Measurements from ENCODE around the gene KCNK15. TPM values are rescaled to one million over a fixed set of nuclear protein-coding genes. Genes with fewer than 3 reads are reported as not detected.

KCNK15 gene
- total RNA-seq, 1 donor = under 0.01 TPM

DNA sequence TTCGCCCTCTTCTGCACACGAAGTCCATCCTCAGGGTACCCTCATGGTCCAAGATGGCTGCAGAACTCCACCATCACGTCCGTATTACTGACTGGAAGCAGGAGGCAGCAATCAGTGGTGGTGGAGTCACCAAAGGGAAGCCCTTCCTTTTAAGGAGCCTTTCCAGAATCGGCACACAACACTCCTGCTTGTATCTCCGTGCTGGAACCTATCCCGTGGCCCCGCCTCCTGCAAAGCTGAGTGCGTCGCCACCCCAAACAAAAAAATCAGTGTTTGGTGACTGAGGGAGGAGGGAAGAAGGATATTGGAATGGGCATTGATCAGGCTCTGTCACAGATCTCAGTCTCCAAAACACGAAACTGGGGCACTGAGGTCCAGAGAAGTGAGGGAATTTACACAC is 36.3 kb upstream of the KCNK15 start:
- Histone ChIP-seq H3K27me3 (ENCODE audit: insufficient read depth, low read length) (no peaks in the 10 kb centered on the region), H3K9me3 (ENCODE audit: low read depth, low read length) (no peaks in the 10 kb centered on the region), H3K4me1 (ENCODE audit: insufficient read depth, low read length) (peaks cover under 1% of the 10 kb centered on the region), H3K4me3 (ENCODE audit: low read length) (no peak overlapping the region)

DNA sequence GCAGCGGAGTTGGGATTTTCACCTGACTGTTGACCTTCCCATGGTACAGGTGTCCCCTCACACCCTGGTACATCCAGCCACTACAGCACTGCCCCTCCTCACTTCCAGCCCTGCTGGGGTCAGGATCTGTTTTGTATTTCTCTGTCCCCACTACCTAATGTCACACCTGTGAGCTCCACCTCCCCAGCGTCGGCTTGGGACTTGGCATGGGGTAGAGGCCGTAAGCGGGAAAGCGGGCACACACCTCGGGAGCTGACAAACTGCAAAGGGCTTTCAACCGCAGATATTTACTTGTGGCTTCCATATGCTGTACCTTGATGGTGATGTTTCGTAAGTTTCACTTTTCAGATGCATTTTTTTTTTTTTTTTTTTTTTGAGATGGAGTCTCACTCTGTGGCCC is 35.9 kb upstream of the KCNK15 start:
- no peak overlapping the region for H3K4me3 ChIP-seq (ENCODE audit: low read length)
- H3K4me1 ChIP-seq (ENCODE audit: insufficient read depth, low read length) = peaks cover 4% of the 10 kb centered on the region
- no peaks in the 10 kb centered on the region for H3K9me3 ChIP-seq (ENCODE audit: low read depth, low read length)
- no peaks in the 10 kb centered on the region for H3K27me3 ChIP-seq (ENCODE audit: insufficient read depth, low read length)

DNA sequence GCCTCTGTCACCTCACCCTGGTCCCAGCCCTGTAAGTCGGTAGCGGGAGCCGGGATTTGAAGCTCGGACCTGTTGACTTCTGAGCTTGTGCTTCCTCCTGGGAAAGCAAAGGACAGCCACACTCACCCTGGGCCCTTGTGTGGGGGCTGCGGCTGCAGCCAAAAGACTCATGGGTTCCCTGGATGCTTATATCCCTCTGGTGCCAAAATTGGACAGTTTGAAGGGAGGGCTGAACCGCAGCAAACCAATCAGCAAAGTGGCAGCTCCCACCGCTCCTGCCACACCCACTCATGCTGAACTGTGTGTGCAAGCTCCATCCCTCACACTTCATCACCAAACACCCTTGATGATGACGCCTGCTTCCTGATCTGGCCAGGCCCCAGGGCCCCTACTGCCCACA is 34.4 kb upstream of the KCNK15 start:
- Histone ChIP-seq H3K27me3 (ENCODE audit: insufficient read depth, low read length) (no peaks in the 10 kb centered on the region), H3K4me1 (ENCODE audit: insufficient read depth, low read length) (peaks cover 4% of the 10 kb centered on the region), H3K9me3 (ENCODE audit: low read depth, low read length) (no peaks in the 10 kb centered on the region), H3K4me3 (ENCODE audit: low read length) (no peak overlapping the region)

DNA sequence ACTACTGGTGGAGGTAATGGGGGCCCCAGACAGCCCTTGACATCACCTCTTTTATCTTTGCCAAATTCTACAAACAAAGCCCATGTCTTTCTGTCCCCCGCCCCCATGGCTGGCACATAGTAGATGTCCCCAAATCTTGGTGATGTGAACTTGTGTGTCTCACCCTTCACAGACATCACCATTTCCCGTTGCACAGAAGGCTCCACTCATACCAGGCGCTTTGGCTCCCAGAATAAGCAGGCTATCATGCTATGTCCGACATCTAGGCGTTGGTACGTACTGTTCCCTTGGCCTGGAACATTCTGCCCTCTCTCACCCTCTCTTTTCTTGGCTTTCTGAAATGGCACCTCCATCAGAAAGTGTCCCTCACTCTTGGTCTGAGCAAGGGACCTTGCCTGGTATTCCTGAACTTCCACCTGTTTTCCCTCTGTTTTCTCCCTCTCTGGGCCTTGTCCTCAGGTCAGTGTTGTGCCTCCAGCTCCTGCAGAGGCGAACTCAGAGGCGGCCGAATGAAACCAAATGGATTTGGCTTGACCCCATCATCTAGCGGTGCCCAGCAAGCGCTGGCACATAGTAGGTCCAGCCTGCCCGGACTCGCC is 31.5 kb upstream of the KCNK15 start:
- H3K9me3 ChIP-seq (ENCODE audit: low read depth, low read length) = no peaks in the 10 kb centered on the region
- H3K4me1 ChIP-seq (ENCODE audit: insufficient read depth, low read length) = peaks cover 4% of the 10 kb centered on the region
- no peaks in the 10 kb centered on the region for H3K27me3 ChIP-seq (ENCODE audit: insufficient read depth, low read length)
- H3K4me3 ChIP-seq (ENCODE audit: low read length) = no peak overlapping the region

DNA sequence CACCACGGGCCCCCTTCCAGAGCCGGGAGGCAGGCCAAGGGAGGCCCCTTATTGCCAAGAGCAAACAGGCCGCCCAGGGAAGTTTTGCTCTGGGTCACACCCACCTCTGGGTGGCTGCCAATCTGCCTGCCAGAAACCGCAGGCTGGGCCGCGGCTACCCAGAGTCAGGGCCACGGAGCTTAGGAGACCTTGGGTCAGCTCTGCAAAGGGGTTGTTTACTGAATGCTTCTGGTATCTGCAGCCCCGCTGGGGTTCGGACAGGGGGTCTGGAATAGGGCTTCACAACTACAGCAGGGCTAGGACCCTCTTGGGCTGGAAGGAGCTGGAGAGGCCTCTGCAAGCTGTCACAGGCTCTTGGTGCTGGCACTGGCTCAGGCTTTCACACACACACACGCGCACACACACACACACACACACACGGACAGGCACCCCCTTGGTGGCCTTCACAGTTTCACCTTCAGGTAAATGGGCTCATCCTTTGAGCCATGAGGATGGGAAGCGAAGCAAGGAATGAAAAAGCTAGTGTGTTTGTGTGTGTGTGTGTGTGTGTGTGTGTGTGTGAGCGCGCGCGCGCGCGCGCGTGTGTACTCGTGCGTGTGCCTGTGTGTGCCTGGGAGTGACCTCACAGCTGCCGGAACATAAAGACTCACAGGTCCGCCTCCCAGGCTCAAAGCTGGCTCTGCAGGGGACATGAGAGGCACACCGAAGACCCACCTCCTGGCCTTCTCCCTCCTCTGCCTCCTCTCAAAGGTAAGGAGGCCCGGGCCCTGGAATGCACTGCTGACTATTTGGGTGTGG is 30.8 kb upstream of the KCNK15 start, which contains the start of gene CCN5:
Gene CCN5, plus strand, starts transcription at position 669 of the 798 bp plus-strand sequence. Its CDS starts 22 bp downstream, at position 691.
- Histone ChIP-seq H3K9me3 (ENCODE audit: low read depth, low read length) (no peaks in the 10 kb centered on the region), H3K4me3 (ENCODE audit: low read length) (no peak within 1 kb of the TSS)

DNA sequence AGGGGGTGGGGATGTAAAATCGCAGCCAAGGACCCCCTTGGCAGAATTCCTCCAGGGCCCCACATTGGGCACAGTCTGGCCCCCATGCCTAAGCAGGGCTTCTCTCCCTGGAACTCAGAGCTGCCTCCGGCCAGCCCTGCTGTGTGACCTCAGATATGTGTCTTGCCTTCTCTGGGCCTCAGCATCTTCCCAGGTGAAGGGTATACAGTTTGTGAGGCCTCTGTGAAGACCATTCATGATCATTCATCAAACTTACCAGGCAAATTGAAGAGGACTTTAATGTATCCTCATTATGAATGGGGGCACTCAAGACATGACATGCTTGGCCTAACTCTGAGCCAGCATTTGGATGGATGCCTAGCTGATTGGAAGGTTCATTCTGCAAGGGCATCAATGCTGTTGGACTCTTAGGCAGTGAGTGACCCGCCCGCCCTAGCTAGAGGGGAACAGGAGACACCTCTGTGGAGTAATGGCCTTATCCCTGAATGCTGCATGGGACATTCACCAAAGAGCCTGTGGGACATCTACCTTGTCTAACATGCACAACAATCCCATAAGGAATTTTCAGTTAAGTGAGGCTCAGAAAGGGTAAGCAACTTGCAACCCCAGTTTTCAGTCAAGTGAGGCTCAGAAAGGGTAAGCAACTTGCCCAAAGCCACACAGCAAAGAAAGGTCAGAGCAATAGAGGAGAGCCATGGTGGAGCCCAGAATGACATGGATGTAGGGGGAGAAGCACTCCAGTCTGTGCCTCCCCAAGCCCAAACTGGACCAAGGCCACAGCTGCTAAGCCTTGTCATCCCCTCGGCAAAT is 30.0 kb upstream of the KCNK15 start:
- no peaks in the 10 kb centered on the region for H3K9me3 ChIP-seq (ENCODE audit: low read depth, low read length)
- peaks cover 4% of the 10 kb centered on the region for H3K4me1 ChIP-seq (ENCODE audit: insufficient read depth, low read length)
- H3K4me3 ChIP-seq (ENCODE audit: low read length) = no peak overlapping the region

More for the DNA sequence above, 30.8 kb upstream of the KCNK15 start, which contains the start of gene CCN5:
- no peaks in the 10 kb centered on the region for H3K27me3 ChIP-seq (ENCODE audit: insufficient read depth, low read length)
- peaks cover 4% of the 10 kb centered on the region for H3K4me1 ChIP-seq (ENCODE audit: insufficient read depth, low read length)

DNA sequence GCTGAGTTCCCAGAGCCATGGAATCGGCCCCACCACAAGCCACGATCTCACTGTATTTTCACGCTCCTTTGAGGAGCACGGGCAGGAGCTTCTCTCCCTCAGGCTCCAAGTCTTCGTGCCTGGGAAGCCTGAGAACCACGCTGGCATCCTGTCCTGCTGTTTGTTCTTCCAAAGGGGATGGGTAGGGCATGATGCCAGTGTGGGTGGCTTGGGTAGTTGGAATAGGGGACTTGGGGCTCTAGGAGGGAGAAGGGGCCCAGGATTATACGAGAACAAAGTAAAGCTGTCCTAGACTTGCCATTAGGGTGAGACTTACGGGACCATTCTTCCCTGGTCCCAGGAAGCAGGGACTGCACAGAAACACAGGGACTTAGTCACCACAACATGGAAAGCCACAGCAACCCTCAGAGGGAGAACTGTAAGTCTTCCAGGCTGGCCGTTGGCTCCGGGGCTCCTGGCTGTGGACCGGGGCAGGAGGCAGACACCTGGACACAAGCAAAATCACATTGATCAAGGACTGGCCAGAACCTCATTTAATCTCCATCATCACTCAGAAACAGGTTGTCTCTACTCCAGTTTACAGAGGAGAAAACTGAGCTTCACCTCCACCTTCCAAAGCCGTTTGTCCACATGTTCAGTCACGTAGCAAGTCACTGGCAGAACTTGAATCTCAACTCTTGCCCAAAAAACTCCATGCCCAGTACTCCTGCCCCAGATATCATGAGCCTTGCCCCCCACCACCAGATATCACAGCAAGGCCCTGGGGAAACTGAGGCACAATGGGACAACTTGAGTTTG is 29.2 kb upstream of the KCNK15 start:
- H3K9me3 ChIP-seq (ENCODE audit: low read depth, low read length) = no peaks in the 10 kb centered on the region
- H3K4me3 ChIP-seq (ENCODE audit: low read length) = no peak overlapping the region
- peaks cover 4% of the 10 kb centered on the region for H3K4me1 ChIP-seq (ENCODE audit: insufficient read depth, low read length)
- no peaks in the 10 kb centered on the region for H3K27me3 ChIP-seq (ENCODE audit: insufficient read depth, low read length)

More for the DNA sequence above, 30.0 kb upstream of the KCNK15 start:
- H3K27me3 ChIP-seq (ENCODE audit: insufficient read depth, low read length) = no peaks in the 10 kb centered on the region

DNA sequence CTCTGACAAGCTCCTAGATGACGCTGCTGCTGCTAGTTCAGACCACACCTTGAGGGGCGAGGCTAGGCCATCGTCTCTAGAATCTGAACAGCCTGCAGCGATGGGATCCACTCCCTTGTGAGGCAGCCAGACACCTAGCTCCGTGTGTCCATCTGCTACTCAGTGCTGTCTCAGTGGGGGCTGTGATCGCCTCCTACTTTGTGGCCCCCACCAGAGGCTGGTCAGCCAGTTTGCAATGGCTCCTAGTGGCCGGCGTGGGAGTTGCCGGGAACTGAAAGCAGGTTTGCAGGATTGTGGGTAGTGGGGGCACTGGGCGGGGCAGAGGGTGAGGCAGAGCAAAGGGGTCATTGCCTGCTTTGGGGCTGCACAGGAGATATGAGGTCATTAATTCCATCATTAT is 27.7 kb upstream of the KCNK15 start:
- H3K4me3 ChIP-seq (ENCODE audit: low read length) = no peak overlapping the region
- no peaks in the 10 kb centered on the region for H3K9me3 ChIP-seq (ENCODE audit: low read depth, low read length)
- H3K27me3 ChIP-seq (ENCODE audit: insufficient read depth, low read length) = no peaks in the 10 kb centered on the region
- peaks cover 4% of the 10 kb centered on the region for H3K4me1 ChIP-seq (ENCODE audit: insufficient read depth, low read length)

DNA sequence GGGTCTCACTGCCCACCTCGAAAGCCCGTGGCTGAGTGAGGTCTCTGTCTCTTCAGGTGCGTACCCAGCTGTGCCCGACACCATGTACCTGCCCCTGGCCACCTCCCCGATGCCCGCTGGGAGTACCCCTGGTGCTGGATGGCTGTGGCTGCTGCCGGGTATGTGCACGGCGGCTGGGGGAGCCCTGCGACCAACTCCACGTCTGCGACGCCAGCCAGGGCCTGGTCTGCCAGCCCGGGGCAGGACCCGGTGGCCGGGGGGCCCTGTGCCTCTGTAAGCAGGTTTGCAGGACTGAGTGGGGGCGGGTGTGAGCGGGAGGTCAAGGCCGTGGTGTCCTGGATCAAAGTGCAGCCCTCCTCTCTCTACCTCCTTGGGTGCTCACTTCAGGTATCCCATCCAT is 25.8 kb upstream of the KCNK15 start:
- H3K27me3 ChIP-seq (ENCODE audit: insufficient read depth, low read length) = no peaks in the 10 kb centered on the region
- H3K4me1 ChIP-seq (ENCODE audit: insufficient read depth, low read length) = no peaks in the 10 kb centered on the region
- H3K9me3 ChIP-seq (ENCODE audit: low read depth, low read length) = no peaks in the 10 kb centered on the region
- H3K4me3 ChIP-seq (ENCODE audit: low read length) = no peak overlapping the region

DNA sequence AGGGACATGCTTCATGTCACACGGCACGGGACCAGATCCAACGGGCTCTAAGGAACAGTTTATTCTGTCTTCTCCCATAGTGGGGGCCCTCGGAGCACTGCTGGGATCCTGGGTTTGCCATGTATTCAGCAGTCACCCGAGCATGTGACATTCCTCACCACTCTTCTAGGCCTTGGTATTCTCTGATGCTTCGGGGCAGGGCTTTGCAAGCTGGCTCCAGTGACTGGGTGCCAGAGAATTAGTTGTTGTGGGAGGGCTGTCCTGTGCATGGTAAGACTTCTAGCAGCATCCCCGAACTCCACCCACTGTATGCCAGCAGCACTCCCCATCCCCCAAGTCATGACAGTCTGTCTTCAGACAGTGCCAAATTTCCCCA is 25.1 kb upstream of the KCNK15 start:
- Histone ChIP-seq H3K9me3 (ENCODE audit: low read depth, low read length) (no peaks in the 10 kb centered on the region), H3K4me1 (ENCODE audit: insufficient read depth, low read length) (no peaks in the 10 kb centered on the region), H3K4me3 (ENCODE audit: low read length) (no peak overlapping the region), H3K27me3 (ENCODE audit: insufficient read depth, low read length) (no peaks in the 10 kb centered on the region)

DNA sequence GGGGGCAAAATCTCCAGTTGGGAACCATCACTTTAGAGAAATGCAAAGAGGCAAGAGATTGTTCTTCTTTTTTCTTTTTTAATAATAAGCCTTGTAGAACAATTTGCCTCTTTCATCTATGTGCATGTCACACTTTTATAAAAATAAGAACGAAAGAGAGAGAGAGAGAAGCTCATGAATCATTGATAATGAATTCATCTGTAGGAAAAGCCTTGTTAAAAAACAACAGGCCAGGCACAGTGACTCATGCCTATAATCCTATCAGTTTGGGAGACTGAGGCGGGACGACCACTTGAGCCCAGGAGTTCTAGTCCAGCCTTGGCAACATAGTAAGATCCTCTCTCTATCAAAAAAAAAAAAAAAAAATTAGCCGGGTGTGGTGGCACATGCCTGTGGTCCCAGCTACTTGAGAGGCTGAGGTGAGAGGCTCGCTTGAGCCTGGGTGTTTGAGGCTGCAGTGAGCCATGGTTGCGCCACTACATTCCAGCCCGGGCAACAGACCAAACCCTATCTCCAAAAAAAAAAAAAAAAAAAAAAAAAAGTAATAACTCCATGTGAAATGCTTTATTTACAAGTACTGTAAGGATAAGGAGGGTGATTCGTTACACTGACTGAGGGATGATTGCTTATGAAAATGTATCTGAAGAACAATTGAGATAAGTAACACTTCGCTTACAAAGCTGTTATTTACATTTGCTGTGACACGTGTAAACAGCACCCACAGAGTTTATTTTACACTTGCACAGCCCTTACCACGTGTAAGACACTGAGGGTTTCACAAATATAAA is 24.5 kb upstream of the KCNK15 start:
- no peak overlapping the region for H3K4me3 ChIP-seq (ENCODE audit: low read length)
- H3K27me3 ChIP-seq (ENCODE audit: insufficient read depth, low read length) = no peaks in the 10 kb centered on the region
- H3K9me3 ChIP-seq (ENCODE audit: low read depth, low read length) = no peaks in the 10 kb centered on the region
- no peaks in the 10 kb centered on the region for H3K4me1 ChIP-seq (ENCODE audit: insufficient read depth, low read length)

DNA sequence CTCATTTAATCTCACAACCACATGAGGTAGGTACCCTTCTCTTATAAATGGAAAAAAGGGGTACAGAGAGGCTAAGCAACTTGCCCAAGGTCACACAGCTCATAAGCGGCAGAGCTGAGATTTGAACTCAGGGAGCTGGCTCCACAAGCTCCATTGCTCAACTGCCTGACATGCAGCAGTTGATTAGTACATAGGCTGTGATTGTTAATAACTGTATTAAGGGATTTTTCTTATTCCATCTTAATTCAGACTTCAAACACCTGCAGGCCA is 23.9 kb upstream of the KCNK15 start:
- H3K4me3 ChIP-seq (ENCODE audit: low read length) = no peak overlapping the region
- no peaks in the 10 kb centered on the region for H3K4me1 ChIP-seq (ENCODE audit: insufficient read depth, low read length)
- H3K9me3 ChIP-seq (ENCODE audit: low read depth, low read length) = no peaks in the 10 kb centered on the region
- no peaks in the 10 kb centered on the region for H3K27me3 ChIP-seq (ENCODE audit: insufficient read depth, low read length)

DNA sequence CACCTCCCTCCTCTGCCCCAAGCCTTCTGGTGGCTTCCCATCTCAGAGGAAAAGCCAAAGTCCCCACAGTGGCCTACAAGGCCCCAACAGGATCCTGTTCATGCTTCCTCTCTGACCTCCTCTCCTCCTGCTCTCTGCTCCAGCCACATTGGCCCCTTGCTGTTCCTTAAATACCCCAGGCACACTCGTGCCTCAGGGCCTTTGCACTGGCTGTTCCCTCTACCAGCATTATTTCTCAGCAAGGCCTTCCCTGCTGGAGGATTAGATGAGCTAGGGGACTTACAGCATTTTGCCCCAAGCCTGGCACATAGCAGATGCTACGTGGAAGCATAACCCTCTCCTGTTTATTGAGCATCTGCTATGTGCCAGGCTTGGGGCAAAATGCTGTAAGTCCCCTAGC is 22.7 kb upstream of the KCNK15 start:
- Histone ChIP-seq H3K4me3 (ENCODE audit: low read length) (no peak overlapping the region), H3K27me3 (ENCODE audit: insufficient read depth, low read length) (no peaks in the 10 kb centered on the region), H3K4me1 (ENCODE audit: insufficient read depth, low read length) (no peaks in the 10 kb centered on the region), H3K9me3 (ENCODE audit: low read depth, low read length) (no peaks in the 10 kb centered on the region)

DNA sequence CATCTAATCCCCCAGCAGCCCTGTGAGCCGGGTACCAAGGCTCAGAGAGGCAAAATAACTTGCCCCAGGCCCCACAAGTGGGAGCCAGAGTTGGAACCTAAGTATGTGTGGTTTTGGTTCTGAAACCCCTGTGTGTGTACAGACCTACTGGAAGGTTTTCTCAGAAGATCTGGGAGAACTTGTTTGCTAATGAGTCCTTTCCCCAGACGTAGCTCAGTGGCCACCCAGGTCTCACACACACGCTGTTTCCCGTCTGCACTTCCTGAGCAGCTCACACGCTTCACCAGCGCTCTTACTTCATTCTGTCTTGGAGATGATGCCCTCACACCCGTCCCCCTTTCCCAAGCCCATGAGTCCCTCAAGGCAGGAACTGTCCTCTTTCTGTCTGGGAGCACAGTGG is 22.3 kb upstream of the KCNK15 start:
- Histone ChIP-seq H3K4me3 (ENCODE audit: low read length) (no peak overlapping the region), H3K9me3 (ENCODE audit: low read depth, low read length) (no peaks in the 10 kb centered on the region), H3K4me1 (ENCODE audit: insufficient read depth, low read length) (no peaks in the 10 kb centered on the region), H3K27me3 (ENCODE audit: insufficient read depth, low read length) (no peaks in the 10 kb centered on the region)

Data from mononuclear cell (primary cell).